Measurements from ENCODE around the gene HMOX2.

GRCh38 chr16:4544473-4544872, 68.3 kb downstream of the HMOX2 start:
- TF ChIP-seq POLR2A (IDR thresholded peaks at IDR 0.05) (no peak), POLR2AphosphoS5 (IDR thresholded peaks at IDR 0.05; ENCODE audit: insufficient read depth in 1 of 2, low read depth in 1 of 2) (no peak)

Measured in vagina (tissue), 2 donors.